ENCODE results near the gene LIN28B. TPM values are rescaled to one million over a fixed set of nuclear protein-coding genes. Genes with fewer than 3 reads are reported as not detected.
"Not testable (repeated sequence)": the region's sequence is repeated elsewhere in the genome, so short reads cannot be mapped to it uniquely, and the experiment has no call there.

LIN28B gene
- total and polyA plus RNA-seq, 5 donors, result not detected

DNA sequence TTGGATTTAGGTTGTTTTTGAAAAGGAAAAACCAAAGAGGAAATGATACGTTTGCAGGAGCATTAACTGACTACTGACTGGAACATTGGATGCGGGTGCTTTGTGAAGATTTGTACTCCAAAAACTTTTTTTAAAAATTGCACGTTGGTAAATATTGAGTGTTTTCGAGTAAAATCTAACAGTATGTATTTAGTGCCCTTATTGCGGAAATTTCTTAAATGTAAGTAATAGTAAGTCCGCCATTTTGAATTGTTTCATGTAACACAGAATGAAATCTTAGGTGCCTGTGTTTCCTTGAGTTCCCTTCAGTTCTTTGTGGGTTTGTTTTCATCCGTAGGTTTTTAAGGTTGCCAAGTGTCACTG, 15.2 kb upstream of the LIN28B start:
- intact Hi-C loops (cut with DNase I), result no loop called here
- 10% methylated on average over 7 of the region's 7 CpGs for WGBS
- no peaks in the 10 kb centered on the region for H3K9me3 ChIP-seq (ENCODE audit: control insufficient read depth, low read length)
- H3K27ac ChIP-seq (ENCODE audit: low read length), result no peak overlapping the region
- peaks cover 2% of the 10 kb centered on the region for H3K27me3 ChIP-seq (ENCODE audit: control insufficient read depth, insufficient read depth)
- H3K4me1 ChIP-seq (ENCODE audit: control insufficient read depth, insufficient read depth, low read length), result no peaks in the 10 kb centered on the region
- DNase-seq (no peak), ATAC-seq (no peak)
- H3K4me3 ChIP-seq (ENCODE audit: low read length), result peak overlapping the region; percentile 3

DNA sequence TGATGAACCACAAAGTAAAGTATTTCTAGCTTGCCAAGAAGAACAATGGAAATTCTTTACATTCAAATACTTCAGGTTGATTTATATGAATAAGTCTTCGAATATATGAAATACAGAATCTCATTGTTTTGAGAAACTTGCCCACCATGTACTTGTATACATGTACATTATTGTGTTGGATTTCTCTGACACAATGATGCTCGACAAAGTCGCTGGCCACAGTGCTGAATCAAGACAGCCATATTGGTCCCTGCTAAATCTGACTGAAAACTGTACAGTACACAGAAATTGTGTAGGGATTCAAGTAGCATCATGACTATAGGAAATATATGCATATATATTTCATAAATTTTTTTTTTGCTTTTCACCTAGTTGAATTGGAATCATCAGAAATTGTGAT, 13.1 kb upstream of the LIN28B start:
- Histone ChIP-seq H3K4me3 (ENCODE audit: low read length) (no peak overlapping the region), H3K27ac (ENCODE audit: low read length) (no peak overlapping the region), H3K27me3 (ENCODE audit: control insufficient read depth, insufficient read depth) (peaks cover 2% of the 10 kb centered on the region), H3K9me3 (ENCODE audit: control insufficient read depth, low read length) (no peaks in the 10 kb centered on the region), H3K4me1 (ENCODE audit: control insufficient read depth, insufficient read depth, low read length) (no peaks in the 10 kb centered on the region)
- ATAC-seq (no peak), DNase-seq (no peak)
- 56% methylated on average over 3 of the region's 3 CpGs for WGBS
- intact Hi-C loops (cut with DNase I), result no loop called here

GRCh38 chr6:104949206-104949605, 7.7 kb upstream of the LIN28B start:
- DNase-seq (no peak), ATAC-seq (no peak)
- no peak overlapping the region for H3K27ac ChIP-seq (ENCODE audit: low read length)
- no peak overlapping the region for H3K4me3 ChIP-seq (ENCODE audit: low read length)
- intact Hi-C loops (cut with DNase I), result no loop called here
- no peaks in the 10 kb centered on the region for H3K4me1 ChIP-seq (ENCODE audit: control insufficient read depth, insufficient read depth, low read length)
- H3K9me3 ChIP-seq (ENCODE audit: control insufficient read depth, low read length), result peaks cover 4% of the 10 kb centered on the region
- peaks cover 7% of the 10 kb centered on the region for H3K27me3 ChIP-seq (ENCODE audit: control insufficient read depth, insufficient read depth)
- 61% methylated on average over 2 of the region's 2 CpGs for WGBS

- WGBS, result 89% methylated on average over 1 of the region's 1 CpG
- ATAC-seq (no peak), DNase-seq (no peak)
- H3K9me3 ChIP-seq (ENCODE audit: control insufficient read depth, low read length), result peaks cover 5% of the 10 kb centered on the region
- H3K27ac ChIP-seq (ENCODE audit: low read length), result no peak overlapping the region
- no peaks in the 10 kb centered on the region for H3K4me1 ChIP-seq (ENCODE audit: control insufficient read depth, insufficient read depth, low read length)
- H3K27me3 ChIP-seq (ENCODE audit: control insufficient read depth, insufficient read depth), result peaks cover 5% of the 10 kb centered on the region
- no peak overlapping the region for H3K4me3 ChIP-seq (ENCODE audit: low read length)
- intact Hi-C loops (cut with DNase I), result no loop called here
These were observed 5.2 kb upstream of the LIN28B start for GRCh38 chr6:104951677-104952076.

- H3K4me3 ChIP-seq (ENCODE audit: low read length), result no peak overlapping the region
- 9% methylated on average over 33 of the region's 33 CpGs for WGBS
- DNase-seq (no peak), ATAC-seq (no peak)
- peaks cover 5% of the 10 kb centered on the region for H3K9me3 ChIP-seq (ENCODE audit: control insufficient read depth, low read length)
- no peak overlapping the region for H3K27ac ChIP-seq (ENCODE audit: low read length)
- H3K4me1 ChIP-seq (ENCODE audit: control insufficient read depth, insufficient read depth, low read length), result no peaks in the 10 kb centered on the region
- intact Hi-C loops (cut with DNase I), result no loop called here
- peaks cover 5% of the 10 kb centered on the region for H3K27me3 ChIP-seq (ENCODE audit: control insufficient read depth, insufficient read depth)
These were observed 4.0 kb upstream of the LIN28B start for GRCh38 chr6:104952911-104953399.

GRCh38 chr6:104953400-104954189, 3.3 kb upstream of the LIN28B start:
- intact Hi-C loops (cut with DNase I); H3K4me3 ChIP-seq (ENCODE audit: low read length); DNase-seq; H3K27ac ChIP-seq (ENCODE audit: low read length); H3K9me3 ChIP-seq (ENCODE audit: control insufficient read depth, low read length); ATAC-seq; H3K4me1 ChIP-seq (ENCODE audit: control insufficient read depth, insufficient read depth, low read length); H3K27me3 ChIP-seq (ENCODE audit: control insufficient read depth, insufficient read depth): not testable (repeated sequence)
- WGBS, result 8% methylated on average over 22 of the region's 22 CpGs

DNA sequence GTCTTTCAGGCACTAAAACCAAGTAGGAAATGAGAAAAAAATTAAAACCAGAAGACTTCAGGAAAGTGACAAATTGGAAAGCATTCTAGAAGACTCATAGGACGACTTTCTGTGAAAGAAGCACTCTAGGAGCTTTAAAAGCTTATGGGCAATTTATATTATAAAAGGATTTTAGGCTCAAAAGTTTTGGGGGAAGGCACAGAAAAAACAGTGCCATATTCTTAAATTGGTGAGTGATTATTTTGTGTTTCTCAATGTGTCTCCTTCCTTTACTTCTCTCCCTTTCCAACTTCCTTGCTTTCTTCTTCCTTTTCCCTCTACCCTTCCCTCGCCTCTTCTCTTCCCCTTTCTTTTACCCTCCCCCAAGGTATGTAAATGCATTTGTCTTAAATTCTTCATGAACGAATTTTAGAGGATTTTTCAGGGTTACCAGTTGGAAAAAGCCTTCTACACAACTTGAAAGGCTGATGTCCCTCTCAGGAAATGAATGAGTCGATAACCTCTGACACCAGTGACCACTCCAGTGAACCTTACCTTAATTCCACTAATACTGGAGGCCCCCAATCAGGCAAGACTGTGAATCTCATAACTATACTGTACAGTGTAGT, 2.6 kb upstream of the LIN28B start:
- DNase-seq, result no peak
- intact Hi-C loops (cut with DNase I), result no loop called here
- peaks cover 5% of the 10 kb centered on the region for H3K9me3 ChIP-seq (ENCODE audit: control insufficient read depth, low read length)
- no peak overlapping the region for H3K27ac ChIP-seq (ENCODE audit: low read length)
- H3K4me1 ChIP-seq (ENCODE audit: control insufficient read depth, insufficient read depth, low read length), result no peaks in the 10 kb centered on the region
- no peak for ATAC-seq
- WGBS, result 29% methylated on average over 4 of the region's 4 CpGs
- H3K4me3 ChIP-seq (ENCODE audit: low read length), result no peak overlapping the region
- peaks cover 5% of the 10 kb centered on the region for H3K27me3 ChIP-seq (ENCODE audit: control insufficient read depth, insufficient read depth)

DNA sequence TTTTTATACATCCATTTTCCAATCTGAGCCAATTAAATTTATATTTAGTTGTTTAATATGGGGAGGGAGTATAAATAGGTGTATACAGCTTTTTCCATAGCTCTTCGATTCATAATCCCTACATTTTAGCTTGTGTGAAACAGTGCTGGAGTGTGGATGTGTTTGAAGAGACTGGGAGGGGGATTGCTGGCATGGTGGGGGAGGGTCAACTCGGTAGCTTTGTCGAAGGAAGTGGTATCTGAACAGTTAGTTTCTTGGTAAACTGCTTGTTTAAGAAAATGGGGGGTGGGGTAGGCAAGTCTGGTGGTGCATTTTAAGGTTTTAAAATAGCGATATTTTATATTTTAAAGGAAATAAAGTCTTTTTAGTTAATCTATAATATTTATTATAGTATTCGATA, 1.4 kb upstream of the LIN28B start:
- no peak overlapping the region for H3K27ac ChIP-seq (ENCODE audit: low read length)
- peaks cover 5% of the 10 kb centered on the region for H3K9me3 ChIP-seq (ENCODE audit: control insufficient read depth, low read length)
- no peaks in the 10 kb centered on the region for H3K4me1 ChIP-seq (ENCODE audit: control insufficient read depth, insufficient read depth, low read length)
- no peak overlapping the region for H3K4me3 ChIP-seq (ENCODE audit: low read length)
- ATAC-seq (no peak), DNase-seq (no peak)
- intact Hi-C loops (cut with DNase I), result no loop called here
- peaks cover 5% of the 10 kb centered on the region for H3K27me3 ChIP-seq (ENCODE audit: control insufficient read depth, insufficient read depth)
- 20% methylated on average over 5 of the region's 5 CpGs for WGBS

GRCh38 chr6:104955927-104956730, 778 bp upstream of the LIN28B start:
- peaks cover 5% of the 10 kb centered on the region for H3K27me3 ChIP-seq (ENCODE audit: control insufficient read depth, insufficient read depth)
- H3K27ac ChIP-seq (ENCODE audit: low read length), result no peak overlapping the region
- intact Hi-C loops (cut with DNase I), result no loop called here
- no peak overlapping the region for H3K4me3 ChIP-seq (ENCODE audit: low read length)
- no peak for DNase-seq
- no peak for ATAC-seq
- H3K4me1 ChIP-seq (ENCODE audit: control insufficient read depth, insufficient read depth, low read length), result no peaks in the 10 kb centered on the region
- peaks cover 5% of the 10 kb centered on the region for H3K9me3 ChIP-seq (ENCODE audit: control insufficient read depth, low read length)
- 7% methylated on average over 16 of the region's 16 CpGs for WGBS

DNA sequence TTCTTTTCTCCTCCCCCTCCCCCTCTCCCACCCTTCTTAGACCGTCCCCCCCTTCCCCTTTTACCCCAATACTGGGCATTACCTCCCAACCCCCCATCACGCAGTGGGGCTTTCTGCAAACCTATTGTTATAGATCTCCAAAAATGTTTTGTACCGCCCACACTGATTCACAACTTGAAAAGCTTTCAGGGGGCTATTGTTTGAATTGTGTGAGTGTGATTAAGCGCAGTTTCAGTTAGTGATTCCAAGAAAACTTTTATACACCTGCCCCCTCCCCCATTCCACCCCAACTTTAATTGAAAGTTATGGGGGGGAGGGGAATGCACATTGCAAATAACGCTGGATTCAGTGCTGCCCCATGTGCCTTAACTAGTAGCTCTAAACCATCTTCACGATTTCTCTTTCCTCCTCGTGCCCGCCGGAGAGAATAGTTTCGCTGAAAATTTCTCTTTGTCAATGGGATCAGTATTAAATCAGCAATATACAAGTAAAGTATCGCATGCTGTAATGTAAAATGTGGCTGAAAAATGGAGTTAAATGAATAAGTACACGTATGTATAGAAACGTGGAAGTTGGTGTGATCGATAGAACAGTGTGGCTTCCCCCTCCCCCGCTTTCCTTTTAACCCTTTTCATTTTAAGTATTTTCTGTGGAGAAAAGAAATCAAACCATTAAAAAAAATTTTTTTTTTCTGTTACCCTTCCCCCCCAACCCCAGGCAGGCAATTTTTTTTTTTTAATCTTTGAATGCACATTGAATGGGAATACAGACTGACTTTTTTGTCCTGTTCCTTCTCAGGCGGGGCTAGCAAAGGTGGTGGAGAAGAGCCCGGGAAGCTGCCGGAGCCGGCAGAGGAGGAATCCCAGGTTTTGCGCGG, 632 bp downstream of the LIN28B start:
- Histone ChIP-seq H3K4me1 (ENCODE audit: control insufficient read depth, insufficient read depth, low read length) (no peaks in the 10 kb centered on the region), H3K9me3 (ENCODE audit: control insufficient read depth, low read length) (peaks cover 5% of the 10 kb centered on the region), H3K4me3 (ENCODE audit: low read length) (no peak overlapping the region), H3K27ac (ENCODE audit: low read length) (no peak overlapping the region), H3K27me3 (ENCODE audit: control insufficient read depth, insufficient read depth) (peaks cover 5% of the 10 kb centered on the region)
- 5% methylated on average over 21 of the region's 21 CpGs for WGBS
- intact Hi-C loops (cut with DNase I), result no loop called here
- DNase-seq (no peak), ATAC-seq (no peak)
